OCI-LY7 (cell line): ENCODE data around the gene KCNMA1.

Source experiments
- CTCF ChIP-seq: fragments of 200-600 bp; sonication (generic); conservative IDR thresholded peaks from 2 replicates; pipeline ENCODE4 v1.5.1; 2014; ENCODE audit warnings: mild to moderate bottlenecking, antibody characterized with exemption, low read length, moderate library complexity, mixed read lengths
- EZH2phosphoT487 ChIP-seq: fragments of 200-600 bp; sonication (generic); IDR thresholded peaks from 2 replicates; pipeline ENCODE4 v1.6.1; 2018; ENCODE audit warnings: low read depth, borderline replicate concordance, mild to moderate bottlenecking, mixed run types, antibody characterized with exemption, low read length, moderate library complexity, mixed read lengths

GRCh38 chr10:77244746-77245145 is 392.9 kb downstream of the KCNMA1 start:
- TF ChIP-seq CTCF (no peak), EZH2phosphoT487 (no peak)
